ENCODE results near the gene ST7.

ST7 gene, protein sequence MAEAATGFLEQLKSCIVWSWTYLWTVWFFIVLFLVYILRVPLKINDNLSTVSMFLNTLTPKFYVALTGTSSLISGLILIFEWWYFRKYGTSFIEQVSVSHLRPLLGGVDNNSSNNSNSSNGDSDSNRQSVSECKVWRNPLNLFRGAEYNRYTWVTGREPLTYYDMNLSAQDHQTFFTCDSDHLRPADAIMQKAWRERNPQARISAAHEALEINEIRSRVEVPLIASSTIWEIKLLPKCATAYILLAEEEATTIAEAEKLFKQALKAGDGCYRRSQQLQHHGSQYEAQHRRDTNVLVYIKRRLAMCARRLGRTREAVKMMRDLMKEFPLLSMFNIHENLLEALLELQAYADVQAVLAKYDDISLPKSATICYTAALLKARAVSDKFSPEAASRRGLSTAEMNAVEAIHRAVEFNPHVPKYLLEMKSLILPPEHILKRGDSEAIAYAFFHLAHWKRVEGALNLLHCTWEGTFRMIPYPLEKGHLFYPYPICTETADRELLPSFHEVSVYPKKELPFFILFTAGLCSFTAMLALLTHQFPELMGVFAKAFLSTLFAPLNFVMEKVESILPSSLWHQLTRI
- 2.4 to 5.0 (median 3.7) reads per million in 3 donors for total RNA-seq

DNA sequence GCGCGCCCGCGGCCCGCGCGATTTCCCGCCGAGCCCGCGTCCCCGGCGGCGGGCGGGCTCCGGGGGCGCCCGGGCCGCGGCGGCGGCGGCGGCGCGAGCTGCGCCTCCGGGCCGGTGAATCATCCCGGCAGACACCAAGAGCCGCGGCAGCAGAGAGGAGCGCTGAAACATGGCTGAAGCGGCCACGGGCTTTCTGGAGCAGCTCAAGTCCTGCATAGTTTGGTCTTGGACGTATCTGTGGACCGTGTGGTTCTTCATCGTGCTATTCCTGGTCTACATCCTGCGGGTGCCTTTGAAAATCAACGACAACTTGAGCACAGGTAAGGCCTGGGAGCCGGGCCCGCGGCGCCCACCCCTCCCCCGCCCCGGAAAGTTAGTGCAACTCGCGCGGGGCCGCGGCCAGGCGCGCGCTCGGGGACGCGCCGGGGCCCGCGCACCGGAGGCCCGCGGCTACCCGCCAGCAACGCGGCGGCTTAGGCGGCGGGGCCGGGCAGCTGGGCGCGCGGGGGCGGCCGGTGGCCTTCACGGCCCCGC lies at the start of gene ST7:
Gene ST7 (plus strand): TSS at position 130 of the 534 bp plus-strand sequence. CDS start 40 bp downstream, at position 170.
- Histone ChIP-seq H3K27ac (ENCODE audit: insufficient read depth, low read length, poor library complexity, severe bottlenecking) (peak within 1 kb of the TSS; percentile 52), H3K4me3 (ENCODE audit: insufficient read depth, low read depth, low read length, poor library complexity, severe bottlenecking) (peak within 1 kb of the TSS; percentile 78), H3K36me3 (ENCODE audit: control insufficient read depth, insufficient read depth, low read length) (no peaks in the 10 kb centered on the region), H3K27me3 (replicated peaks; ENCODE audit: control insufficient read depth, insufficient read depth, low read length, poor library complexity, severe bottlenecking) (no peaks in the 10 kb centered on the region), H3K4me1 (ENCODE audit: control insufficient read depth, insufficient read depth, low read length, poor library complexity, severe bottlenecking) (peaks cover 7% of the 10 kb centered on the region), H3K9me3 (ENCODE audit: control insufficient read depth, low read length) (no peaks in the 10 kb centered on the region)
- DNase-seq: peak; percentile 30 to 53 (median 44)

DNA sequence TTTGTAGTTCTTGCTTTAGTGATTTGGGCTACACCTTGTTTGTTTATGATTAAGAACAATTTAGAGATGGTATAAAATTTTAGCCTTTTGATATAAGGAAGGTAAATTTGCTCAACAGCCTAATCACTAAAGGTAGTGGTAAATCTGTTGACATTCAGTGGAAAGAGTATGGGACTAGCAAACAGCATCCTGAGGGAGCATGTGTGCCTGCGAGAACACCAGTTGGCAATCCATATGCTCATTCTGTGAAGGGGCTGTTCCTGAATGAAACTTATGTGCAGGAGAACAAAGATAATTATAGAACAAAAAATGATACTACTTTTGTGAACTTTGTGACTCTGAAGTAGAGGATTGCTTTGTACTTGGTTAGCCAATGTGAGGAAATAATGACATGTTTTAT lies 46.9 kb upstream of the ST7 start:
- Histone ChIP-seq H3K27ac (ENCODE audit: insufficient read depth, low read length, poor library complexity, severe bottlenecking) (no peak overlapping the region), H3K4me3 (ENCODE audit: insufficient read depth, low read depth, low read length, poor library complexity, severe bottlenecking) (no peak overlapping the region), H3K27me3 (replicated peaks; ENCODE audit: control insufficient read depth, insufficient read depth, low read length, poor library complexity, severe bottlenecking) (no peaks in the 10 kb centered on the region), H3K9me3 (ENCODE audit: control insufficient read depth, low read length) (no peaks in the 10 kb centered on the region), H3K36me3 (ENCODE audit: control insufficient read depth, insufficient read depth, low read length) (peaks cover 15% of the 10 kb centered on the region), H3K4me1 (ENCODE audit: control insufficient read depth, insufficient read depth, low read length, poor library complexity, severe bottlenecking) (no peaks in the 10 kb centered on the region)
- no peak for DNase-seq

DNA sequence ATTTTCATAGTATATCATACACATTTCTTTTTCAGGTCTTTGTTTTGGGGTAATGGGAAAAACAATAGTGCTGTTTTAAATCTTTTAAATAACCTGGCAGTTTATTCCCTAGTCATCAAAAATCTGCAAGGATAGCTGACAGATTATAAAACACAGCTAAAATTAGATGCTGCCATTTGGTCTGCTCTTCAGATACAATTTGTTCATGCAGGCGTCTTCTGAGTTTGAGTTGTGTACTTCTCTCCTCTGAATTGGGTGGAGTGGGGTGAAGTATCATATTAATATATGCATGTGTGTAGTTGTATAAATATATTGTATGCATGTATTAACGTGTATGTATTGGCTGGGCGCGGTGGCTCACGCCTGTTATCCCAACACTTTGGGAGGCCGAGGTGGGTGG lies 42.9 kb upstream of the ST7 start:
- no peaks in the 10 kb centered on the region for H3K9me3 ChIP-seq (ENCODE audit: control insufficient read depth, low read length)
- H3K4me1 ChIP-seq (ENCODE audit: control insufficient read depth, insufficient read depth, low read length, poor library complexity, severe bottlenecking): no peaks in the 10 kb centered on the region
- H3K27ac ChIP-seq (ENCODE audit: insufficient read depth, low read length, poor library complexity, severe bottlenecking): no peak overlapping the region
- no peak overlapping the region for H3K4me3 ChIP-seq (ENCODE audit: insufficient read depth, low read depth, low read length, poor library complexity, severe bottlenecking)
- peaks cover 33% of the 10 kb centered on the region for H3K36me3 ChIP-seq (ENCODE audit: control insufficient read depth, insufficient read depth, low read length)
- no peak for DNase-seq
- no peaks in the 10 kb centered on the region for H3K27me3 ChIP-seq (replicated peaks; ENCODE audit: control insufficient read depth, insufficient read depth, low read length, poor library complexity, severe bottlenecking)

DNA sequence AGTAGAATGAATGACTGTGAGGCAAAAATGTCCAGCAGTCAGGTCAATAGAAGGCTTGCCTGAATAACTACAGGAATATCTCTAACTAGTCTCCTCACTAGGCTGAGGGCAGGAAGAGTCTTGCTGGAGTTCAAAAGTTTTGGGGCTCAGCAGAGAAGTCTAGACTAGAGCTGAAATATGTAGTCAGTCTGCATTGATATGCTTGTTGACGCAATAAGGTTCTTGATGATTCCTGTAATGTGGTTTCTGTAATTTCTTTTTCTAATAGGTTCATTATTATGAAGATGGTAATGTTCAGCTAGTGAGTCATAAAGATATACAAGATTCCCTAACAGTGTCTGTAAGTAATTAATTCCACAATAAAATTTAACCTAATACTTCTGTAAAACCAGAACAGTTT lies 41.5 kb upstream of the ST7 start:
- no peaks in the 10 kb centered on the region for H3K4me1 ChIP-seq (ENCODE audit: control insufficient read depth, insufficient read depth, low read length, poor library complexity, severe bottlenecking)
- no peak overlapping the region for H3K4me3 ChIP-seq (ENCODE audit: insufficient read depth, low read depth, low read length, poor library complexity, severe bottlenecking)
- no peak for DNase-seq
- H3K27me3 ChIP-seq (replicated peaks; ENCODE audit: control insufficient read depth, insufficient read depth, low read length, poor library complexity, severe bottlenecking): no peaks in the 10 kb centered on the region
- H3K36me3 ChIP-seq (ENCODE audit: control insufficient read depth, insufficient read depth, low read length): peaks cover 35% of the 10 kb centered on the region
- no peaks in the 10 kb centered on the region for H3K9me3 ChIP-seq (ENCODE audit: control insufficient read depth, low read length)
- no peak overlapping the region for H3K27ac ChIP-seq (ENCODE audit: insufficient read depth, low read length, poor library complexity, severe bottlenecking)

DNA sequence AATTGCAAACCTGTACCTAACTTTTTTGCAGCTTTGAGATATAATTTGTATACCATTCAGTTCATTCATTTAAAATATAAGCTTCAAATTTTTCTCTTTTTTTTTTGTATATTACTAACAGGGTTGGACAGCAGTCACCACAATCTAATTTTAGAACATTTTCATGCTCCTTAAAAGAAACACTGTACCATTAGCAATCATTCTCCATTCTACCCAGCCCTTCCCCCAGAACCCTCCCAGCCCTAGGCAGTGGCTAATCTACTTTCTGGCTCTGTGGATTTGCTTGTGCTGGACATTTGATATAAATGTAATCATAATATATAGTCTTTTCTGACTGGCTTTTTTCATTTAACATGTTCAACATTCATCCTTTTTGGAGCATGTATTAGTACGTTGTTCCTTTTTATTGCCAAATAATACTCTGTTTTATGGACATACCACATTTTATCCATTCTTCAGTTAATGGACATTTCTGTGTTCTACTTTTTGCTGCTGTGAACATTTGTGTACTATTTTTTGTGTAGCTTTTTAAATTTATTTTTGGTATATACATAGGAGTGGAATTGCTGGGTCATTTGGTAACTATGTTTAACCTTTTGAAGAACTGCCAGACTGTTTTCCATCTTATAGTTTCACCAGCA lies 40.9 kb upstream of the ST7 start:
- Histone ChIP-seq H3K4me1 (ENCODE audit: control insufficient read depth, insufficient read depth, low read length, poor library complexity, severe bottlenecking) (no peaks in the 10 kb centered on the region), H3K4me3 (ENCODE audit: insufficient read depth, low read depth, low read length, poor library complexity, severe bottlenecking) (no peak overlapping the region), H3K27ac (ENCODE audit: insufficient read depth, low read length, poor library complexity, severe bottlenecking) (no peak overlapping the region), H3K27me3 (replicated peaks; ENCODE audit: control insufficient read depth, insufficient read depth, low read length, poor library complexity, severe bottlenecking) (no peaks in the 10 kb centered on the region), H3K36me3 (ENCODE audit: control insufficient read depth, insufficient read depth, low read length) (peaks cover 38% of the 10 kb centered on the region), H3K9me3 (ENCODE audit: control insufficient read depth, low read length) (no peaks in the 10 kb centered on the region)
- no peak for DNase-seq

DNA sequence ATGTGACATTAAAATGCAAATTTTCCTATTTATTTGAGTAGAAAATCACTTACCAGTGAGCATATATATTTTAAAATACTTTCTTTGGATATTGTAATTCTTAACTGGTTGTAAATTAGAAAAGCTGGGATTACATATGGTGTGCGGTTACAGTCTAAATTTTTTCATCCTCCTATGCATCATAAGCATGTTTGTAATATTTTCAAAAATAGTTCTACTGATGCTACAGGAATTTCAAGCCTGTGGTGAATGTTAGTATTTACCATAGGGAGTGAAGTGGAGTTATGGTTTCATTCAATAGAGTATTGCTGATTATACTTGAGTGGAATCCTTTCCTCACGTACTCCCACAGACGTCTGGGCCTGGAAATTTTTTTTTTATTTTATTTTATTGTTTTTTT lies 34.6 kb upstream of the ST7 start:
- H3K4me3 ChIP-seq (ENCODE audit: insufficient read depth, low read depth, low read length, poor library complexity, severe bottlenecking): no peak overlapping the region
- H3K4me1 ChIP-seq (ENCODE audit: control insufficient read depth, insufficient read depth, low read length, poor library complexity, severe bottlenecking): no peaks in the 10 kb centered on the region
- no peak overlapping the region for H3K27ac ChIP-seq (ENCODE audit: insufficient read depth, low read length, poor library complexity, severe bottlenecking)
- H3K36me3 ChIP-seq (ENCODE audit: control insufficient read depth, insufficient read depth, low read length): peaks cover 23% of the 10 kb centered on the region
- no peak for DNase-seq
- H3K9me3 ChIP-seq (ENCODE audit: control insufficient read depth, low read length): no peaks in the 10 kb centered on the region
- no peaks in the 10 kb centered on the region for H3K27me3 ChIP-seq (replicated peaks; ENCODE audit: control insufficient read depth, insufficient read depth, low read length, poor library complexity, severe bottlenecking)

DNA sequence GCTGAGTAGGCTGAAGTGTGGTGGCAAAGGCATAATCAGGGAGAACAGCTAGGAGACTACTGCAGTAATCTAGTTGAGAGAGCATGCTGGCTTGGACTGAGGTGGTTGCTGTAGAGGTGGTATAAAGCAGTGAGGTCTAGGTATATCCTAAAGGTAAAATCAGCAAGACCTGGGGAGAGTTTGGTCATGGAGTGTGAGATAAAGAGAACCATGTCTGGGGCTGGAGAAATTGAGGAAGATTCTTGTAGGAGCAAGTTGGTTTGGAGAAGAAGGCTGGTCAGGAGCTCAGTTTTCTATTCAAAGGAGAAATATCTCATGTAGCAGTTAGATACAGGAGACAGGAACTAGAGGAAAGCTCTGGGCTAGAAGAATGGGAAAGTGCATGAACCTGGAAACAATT lies 32.9 kb upstream of the ST7 start:
- Histone ChIP-seq H3K9me3 (ENCODE audit: control insufficient read depth, low read length) (no peaks in the 10 kb centered on the region), H3K4me3 (ENCODE audit: insufficient read depth, low read depth, low read length, poor library complexity, severe bottlenecking) (no peak overlapping the region), H3K27ac (ENCODE audit: insufficient read depth, low read length, poor library complexity, severe bottlenecking) (no peak overlapping the region), H3K4me1 (ENCODE audit: control insufficient read depth, insufficient read depth, low read length, poor library complexity, severe bottlenecking) (no peaks in the 10 kb centered on the region), H3K27me3 (replicated peaks; ENCODE audit: control insufficient read depth, insufficient read depth, low read length, poor library complexity, severe bottlenecking) (no peaks in the 10 kb centered on the region), H3K36me3 (ENCODE audit: control insufficient read depth, insufficient read depth, low read length) (peaks cover 16% of the 10 kb centered on the region)
- DNase-seq: no peak

DNA sequence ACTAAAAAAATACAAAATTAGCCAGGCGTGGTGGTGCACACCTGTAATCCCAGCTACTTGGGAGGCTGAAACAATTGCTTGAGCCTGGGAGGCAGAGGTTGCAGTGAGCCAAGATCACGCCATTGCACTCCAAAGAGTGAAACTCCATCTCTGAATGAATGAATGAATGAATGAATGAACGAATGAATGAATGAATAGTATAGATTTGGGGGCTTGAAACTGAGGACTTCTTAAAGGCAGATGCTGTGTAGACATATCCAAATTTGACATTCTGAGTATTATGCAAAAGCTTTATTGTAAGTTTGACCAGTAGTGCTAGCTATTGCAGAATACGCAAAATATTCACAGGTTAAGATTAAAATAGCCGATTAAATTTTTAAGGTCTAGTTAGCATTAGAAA lies 30.8 kb upstream of the ST7 start:
- Histone ChIP-seq H3K27ac (ENCODE audit: insufficient read depth, low read length, poor library complexity, severe bottlenecking) (no peak overlapping the region), H3K27me3 (replicated peaks; ENCODE audit: control insufficient read depth, insufficient read depth, low read length, poor library complexity, severe bottlenecking) (no peaks in the 10 kb centered on the region), H3K4me1 (ENCODE audit: control insufficient read depth, insufficient read depth, low read length, poor library complexity, severe bottlenecking) (no peaks in the 10 kb centered on the region), H3K36me3 (ENCODE audit: control insufficient read depth, insufficient read depth, low read length) (peaks cover 6% of the 10 kb centered on the region), H3K9me3 (ENCODE audit: control insufficient read depth, low read length) (no peaks in the 10 kb centered on the region), H3K4me3 (ENCODE audit: insufficient read depth, low read depth, low read length, poor library complexity, severe bottlenecking) (no peak overlapping the region)
- no peak for DNase-seq

DNA sequence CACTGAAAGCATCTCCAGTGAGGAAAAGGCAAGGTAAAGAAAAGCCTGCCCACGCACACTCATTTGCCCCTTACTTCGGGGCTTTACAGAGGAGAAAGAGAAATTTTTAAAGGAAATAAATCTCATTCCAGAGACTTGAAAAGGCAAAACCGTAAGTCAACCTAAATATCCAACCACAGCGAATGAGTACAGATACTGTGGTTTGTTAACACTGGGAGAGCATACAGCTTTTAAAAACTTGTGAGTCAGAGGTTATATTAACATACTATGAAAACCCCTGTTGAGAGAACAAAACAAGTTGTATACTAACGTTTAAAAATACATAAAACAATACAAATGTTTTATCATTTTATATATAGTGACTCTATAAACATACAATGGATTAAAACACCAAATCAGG lies 28.6 kb upstream of the ST7 start:
- Histone ChIP-seq H3K9me3 (ENCODE audit: control insufficient read depth, low read length) (no peaks in the 10 kb centered on the region), H3K27me3 (replicated peaks; ENCODE audit: control insufficient read depth, insufficient read depth, low read length, poor library complexity, severe bottlenecking) (no peaks in the 10 kb centered on the region), H3K4me3 (ENCODE audit: insufficient read depth, low read depth, low read length, poor library complexity, severe bottlenecking) (no peak overlapping the region), H3K27ac (ENCODE audit: insufficient read depth, low read length, poor library complexity, severe bottlenecking) (no peak overlapping the region), H3K4me1 (ENCODE audit: control insufficient read depth, insufficient read depth, low read length, poor library complexity, severe bottlenecking) (no peaks in the 10 kb centered on the region), H3K36me3 (ENCODE audit: control insufficient read depth, insufficient read depth, low read length) (no peaks in the 10 kb centered on the region)
- no peak for DNase-seq

DNA sequence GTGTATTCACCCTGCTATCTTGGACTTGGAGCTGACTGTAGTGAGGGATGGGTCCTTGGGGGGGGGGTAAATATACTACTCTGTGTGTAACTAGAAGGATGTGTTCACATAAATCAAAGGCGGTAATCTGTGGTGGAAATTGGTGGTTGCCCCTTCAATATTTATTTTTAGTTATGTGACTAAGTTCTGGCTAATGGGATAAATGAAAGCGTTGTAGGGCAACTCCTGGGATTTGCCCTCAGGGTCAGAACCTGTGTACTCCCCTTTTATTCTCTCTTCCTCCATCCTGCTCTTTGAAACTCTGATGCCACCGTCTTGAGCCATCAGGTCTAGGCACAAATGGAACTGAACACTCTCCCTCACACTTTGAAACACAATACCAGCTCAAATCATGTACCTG lies 24.3 kb upstream of the ST7 start:
- H3K36me3 ChIP-seq (ENCODE audit: control insufficient read depth, insufficient read depth, low read length): no peaks in the 10 kb centered on the region
- no peaks in the 10 kb centered on the region for H3K27me3 ChIP-seq (replicated peaks; ENCODE audit: control insufficient read depth, insufficient read depth, low read length, poor library complexity, severe bottlenecking)
- no peak overlapping the region for H3K4me3 ChIP-seq (ENCODE audit: insufficient read depth, low read depth, low read length, poor library complexity, severe bottlenecking)
- no peak overlapping the region for H3K27ac ChIP-seq (ENCODE audit: insufficient read depth, low read length, poor library complexity, severe bottlenecking)
- no peaks in the 10 kb centered on the region for H3K9me3 ChIP-seq (ENCODE audit: control insufficient read depth, low read length)
- no peak for DNase-seq
- H3K4me1 ChIP-seq (ENCODE audit: control insufficient read depth, insufficient read depth, low read length, poor library complexity, severe bottlenecking): no peaks in the 10 kb centered on the region
